Activated T-cell treated with anti-CD3 and anti-CD28 coated beads, Interleukin-2, amount 50 U/mL, for 24 hours (primary cell): ENCODE results near the gene PSAPL1.
"Not testable (repeated sequence)": the region's sequence is repeated elsewhere in the genome, so short reads cannot be mapped to it uniquely, and the experiment has no call there.

Experiments
- DNase-seq: peaks from one replicate; pipeline ENCODE4 v3.0.0-alpha.2; 2020
- H3K27ac Mint-ChIP-seq: 2 replicates; pipeline ENCODE4 v1.8.0; 2020; ENCODE audit warnings: mild to moderate bottlenecking, mixed read lengths
- H3K27me3 Mint-ChIP-seq: 2 replicates; pipeline ENCODE4 v1.8.0; 2020; ENCODE audit warnings: mixed read lengths
- H3K36me3 Mint-ChIP-seq: 2 replicates; pipeline ENCODE4 v1.8.0; 2020; ENCODE audit warnings: low read depth, mixed read lengths
- H3K4me1 Mint-ChIP-seq: 2 replicates; pipeline ENCODE4 v1.8.0; 2020; ENCODE audit warnings: low read depth, mixed read lengths
- H3K4me3 Mint-ChIP-seq: 2 replicates; pipeline ENCODE4 v1.8.0; 2020; ENCODE audit warnings: mild to moderate bottlenecking, moderate library complexity, mixed read lengths
- H3K9me3 Mint-ChIP-seq: 2 replicates; pipeline ENCODE4 v1.8.0; 2020; ENCODE audit warnings: mixed read lengths

The PSAPL1 gene

GRCh38 chr4:7465017-7465416, 30.3 kb upstream of the PSAPL1 start:
- no peak overlapping the region for H3K4me3 Mint-ChIP-seq
- H3K27ac Mint-ChIP-seq: no peak overlapping the region
- no peaks in the 10 kb centered on the region for H3K36me3 Mint-ChIP-seq
- no peak for DNase-seq
- H3K9me3 Mint-ChIP-seq: peaks cover 3% of the 10 kb centered on the region
- peaks cover 8% of the 10 kb centered on the region for H3K27me3 Mint-ChIP-seq
- no peaks in the 10 kb centered on the region for H3K4me1 Mint-ChIP-seq

GRCh38 chr4:7464259-7464655, 29.5 kb upstream of the PSAPL1 start:
- Mint-ChIP-seq H3K36me3 (no peaks in the 10 kb centered on the region), H3K27me3 (peaks cover 8% of the 10 kb centered on the region), H3K27ac (no peak overlapping the region), H3K4me3 (no peak overlapping the region), H3K9me3 (peaks cover 3% of the 10 kb centered on the region), H3K4me1 (no peaks in the 10 kb centered on the region)
- DNase-seq: no peak

GRCh38 chr4:7463566-7464258, 29.0 kb upstream of the PSAPL1 start:
- Mint-ChIP-seq H3K27me3 (peaks cover 8% of the 10 kb centered on the region), H3K27ac (no peak overlapping the region), H3K36me3 (no peaks in the 10 kb centered on the region), H3K9me3 (peaks cover 3% of the 10 kb centered on the region), H3K4me1 (no peaks in the 10 kb centered on the region), H3K4me3 (no peak overlapping the region)
- DNase-seq: no peak

DNA sequence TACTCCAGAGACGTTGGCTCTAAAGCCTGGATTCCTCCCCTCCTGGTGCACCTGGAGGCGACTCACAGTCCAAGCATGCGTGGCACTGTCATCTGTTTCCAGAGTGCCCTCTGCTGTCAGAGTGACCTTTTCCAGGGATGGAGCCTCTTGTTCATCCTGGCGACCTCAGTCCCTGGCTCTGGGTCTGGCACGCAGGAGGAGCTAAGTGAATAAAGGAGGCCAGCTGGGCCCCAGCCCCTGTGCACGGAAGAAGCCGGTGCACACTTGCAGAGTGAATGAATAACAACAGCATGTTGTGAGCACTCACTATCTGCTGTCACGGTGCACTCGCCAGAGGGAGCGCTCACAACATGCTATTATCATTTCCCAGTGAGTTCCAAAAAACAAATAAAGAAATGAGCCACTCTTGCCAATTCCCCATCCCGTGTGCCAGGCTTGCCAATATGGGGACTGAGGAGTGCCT, 27.8 kb upstream of the PSAPL1 start:
- peaks cover 8% of the 10 kb centered on the region for H3K27me3 Mint-ChIP-seq
- no peak overlapping the region for H3K4me3 Mint-ChIP-seq
- peaks cover 3% of the 10 kb centered on the region for H3K9me3 Mint-ChIP-seq
- no peaks in the 10 kb centered on the region for H3K36me3 Mint-ChIP-seq
- H3K27ac Mint-ChIP-seq: no peak overlapping the region
- no peak for DNase-seq
- H3K4me1 Mint-ChIP-seq: no peaks in the 10 kb centered on the region

DNA sequence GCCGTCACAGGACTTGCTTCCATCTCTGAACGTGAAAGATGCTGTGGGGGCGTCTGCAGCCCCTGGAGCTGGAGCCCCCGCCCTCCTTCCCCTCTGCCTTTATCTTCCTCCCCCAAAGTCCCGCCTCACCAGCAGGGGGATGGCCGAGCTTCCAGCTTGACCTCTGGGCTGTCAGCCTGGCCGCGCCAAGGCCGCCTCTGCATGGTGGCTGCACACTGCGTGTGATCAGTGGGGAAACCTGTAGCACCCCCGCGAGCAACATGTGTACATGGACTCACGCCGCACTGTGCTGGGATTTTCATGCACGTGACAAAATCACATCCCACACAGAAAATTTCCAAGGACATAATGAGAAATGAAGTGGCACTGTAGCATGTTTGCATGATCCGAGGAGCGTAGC, 26.5 kb upstream of the PSAPL1 start:
- H3K27me3 Mint-ChIP-seq: peaks cover 8% of the 10 kb centered on the region
- no peak overlapping the region for H3K27ac Mint-ChIP-seq
- H3K36me3 Mint-ChIP-seq: no peaks in the 10 kb centered on the region
- peaks cover 3% of the 10 kb centered on the region for H3K9me3 Mint-ChIP-seq
- H3K4me1 Mint-ChIP-seq: no peaks in the 10 kb centered on the region
- DNase-seq: no peak
- H3K4me3 Mint-ChIP-seq: no peak overlapping the region

- Mint-ChIP-seq H3K27me3 (peaks cover 8% of the 10 kb centered on the region), H3K27ac (no peak overlapping the region), H3K4me1 (no peaks in the 10 kb centered on the region), H3K4me3 (no peak overlapping the region), H3K36me3 (no peaks in the 10 kb centered on the region), H3K9me3 (peaks cover 2% of the 10 kb centered on the region)
- DNase-seq: no peak
Measured at GRCh38 chr4:7460566-7460965, 25.8 kb upstream of the PSAPL1 start.

- H3K27me3 Mint-ChIP-seq: peaks cover 8% of the 10 kb centered on the region
- H3K9me3 Mint-ChIP-seq: no peaks in the 10 kb centered on the region
- no peak overlapping the region for H3K4me3 Mint-ChIP-seq
- H3K36me3 Mint-ChIP-seq: no peaks in the 10 kb centered on the region
- no peaks in the 10 kb centered on the region for H3K4me1 Mint-ChIP-seq
- no peak for DNase-seq
- H3K27ac Mint-ChIP-seq: no peak overlapping the region
Measured at GRCh38 chr4:7459471-7459870, 24.7 kb upstream of the PSAPL1 start.

DNA sequence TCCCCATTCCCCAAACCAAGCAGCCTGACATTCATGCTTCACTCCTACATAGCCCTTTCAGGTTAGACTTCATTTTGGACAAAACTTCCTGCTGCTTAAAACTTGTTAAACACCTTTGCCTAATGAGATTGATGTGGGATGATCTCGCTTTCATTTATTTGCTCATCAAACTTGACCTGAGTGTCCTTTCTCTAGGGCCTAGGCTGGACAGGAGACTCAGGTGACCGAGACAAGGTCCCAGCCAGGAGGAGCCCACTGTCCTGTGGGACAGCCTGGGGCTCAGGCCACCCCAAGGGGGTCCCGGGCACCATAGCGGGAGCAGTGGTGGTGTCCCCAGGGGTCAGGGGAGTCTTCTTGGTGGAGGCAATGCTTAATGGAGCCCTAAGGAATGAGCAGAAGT, 23.7 kb upstream of the PSAPL1 start:
- Mint-ChIP-seq H3K4me1 (no peaks in the 10 kb centered on the region), H3K9me3 (no peaks in the 10 kb centered on the region), H3K4me3 (no peak overlapping the region), H3K36me3 (no peaks in the 10 kb centered on the region), H3K27me3 (peaks cover 8% of the 10 kb centered on the region), H3K27ac (no peak overlapping the region)
- DNase-seq: no peak

DNA sequence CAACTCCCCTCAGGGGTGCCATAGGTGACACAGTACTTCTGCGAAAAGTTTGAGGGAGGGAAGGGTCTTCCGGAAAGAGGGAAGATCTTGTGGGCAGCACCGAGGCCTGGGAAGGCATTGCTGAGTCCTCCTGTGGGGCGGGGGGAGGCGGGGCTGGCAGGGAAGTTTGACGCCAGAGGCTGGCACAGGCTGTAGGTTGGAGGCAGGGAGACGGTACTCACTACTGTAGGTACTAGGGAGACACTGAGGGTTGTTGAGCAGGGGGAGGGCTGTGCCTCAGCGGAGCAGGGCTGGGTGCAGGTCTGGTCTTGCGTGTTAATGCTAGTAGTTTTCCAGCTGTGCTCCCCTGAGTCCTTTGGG, 23.3 kb upstream of the PSAPL1 start:
- Mint-ChIP-seq H3K9me3 (no peaks in the 10 kb centered on the region), H3K4me1 (no peaks in the 10 kb centered on the region), H3K27me3 (peaks cover 8% of the 10 kb centered on the region), H3K4me3 (no peak overlapping the region), H3K36me3 (no peaks in the 10 kb centered on the region), H3K27ac (no peak overlapping the region)
- DNase-seq: no peak

DNA sequence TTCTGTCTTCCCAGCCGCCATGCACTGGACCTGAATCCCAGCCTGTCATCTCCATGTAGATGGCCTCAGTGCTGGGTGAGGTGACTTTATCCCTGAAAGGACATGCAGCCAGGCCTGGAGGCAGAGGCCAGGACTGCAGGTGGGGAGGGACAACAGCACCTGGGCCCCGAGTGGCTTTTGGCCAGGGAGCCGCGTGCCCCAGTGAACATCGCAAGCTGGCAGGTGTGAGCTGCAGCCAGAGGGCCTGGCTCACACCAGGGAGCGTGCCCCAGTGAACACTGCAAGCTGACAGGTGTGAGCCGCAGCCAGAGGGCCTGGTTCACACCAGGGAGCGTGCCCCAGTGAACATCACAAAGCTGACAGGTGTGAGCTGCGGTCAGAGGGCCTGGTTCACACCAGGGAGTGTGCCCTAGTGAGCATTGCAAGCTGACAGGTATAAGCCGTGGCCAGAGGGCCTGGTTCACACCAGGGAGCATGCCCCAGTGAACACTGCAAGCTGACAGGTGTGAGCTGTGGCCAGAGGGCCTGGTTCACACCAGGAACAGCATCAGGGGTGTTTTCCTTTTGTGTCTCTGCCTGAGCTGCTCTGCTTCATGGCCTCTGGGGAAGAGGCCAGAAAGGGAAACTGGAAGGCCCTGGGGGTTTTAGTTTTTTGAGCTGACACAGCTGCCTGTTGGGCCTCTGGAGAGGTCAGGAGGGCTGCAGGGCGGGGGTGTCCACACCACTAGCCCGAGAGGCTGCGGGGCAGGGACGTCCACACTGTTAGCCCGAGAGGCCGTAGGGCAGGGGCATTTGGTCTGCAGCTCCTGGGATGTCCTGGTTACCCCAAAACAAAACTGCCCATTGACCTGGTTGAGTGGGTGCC, 22.7 kb upstream of the PSAPL1 start:
- Mint-ChIP-seq H3K27ac (no peak overlapping the region), H3K4me1 (no peaks in the 10 kb centered on the region), H3K4me3 (no peak overlapping the region), H3K36me3 (no peaks in the 10 kb centered on the region), H3K9me3 (no peaks in the 10 kb centered on the region), H3K27me3 (peaks cover 8% of the 10 kb centered on the region)
- DNase-seq: no peak

DNA sequence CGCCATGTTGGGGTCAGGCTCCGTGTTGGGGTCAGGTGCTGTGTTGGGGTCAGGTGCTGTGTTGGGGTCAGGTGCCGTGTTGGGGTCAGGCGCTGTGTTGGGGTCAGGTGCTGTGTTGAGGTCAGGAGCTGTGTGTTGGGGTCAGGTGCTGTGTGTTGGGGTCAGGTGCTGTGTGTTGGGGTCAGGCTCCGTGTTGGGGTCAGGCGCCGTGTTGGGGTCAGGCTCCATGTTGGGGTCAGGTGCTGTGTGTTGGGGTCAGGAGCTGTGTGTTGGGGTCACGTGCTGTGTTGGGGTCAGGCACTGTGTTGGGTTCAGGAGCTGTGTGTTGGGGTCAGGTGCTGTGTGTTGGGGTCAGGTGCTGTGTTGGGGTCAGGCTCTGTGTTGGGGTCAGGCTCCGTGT, 18.1 kb upstream of the PSAPL1 start:
- not testable (repeated sequence) for H3K27ac Mint-ChIP-seq

DNA sequence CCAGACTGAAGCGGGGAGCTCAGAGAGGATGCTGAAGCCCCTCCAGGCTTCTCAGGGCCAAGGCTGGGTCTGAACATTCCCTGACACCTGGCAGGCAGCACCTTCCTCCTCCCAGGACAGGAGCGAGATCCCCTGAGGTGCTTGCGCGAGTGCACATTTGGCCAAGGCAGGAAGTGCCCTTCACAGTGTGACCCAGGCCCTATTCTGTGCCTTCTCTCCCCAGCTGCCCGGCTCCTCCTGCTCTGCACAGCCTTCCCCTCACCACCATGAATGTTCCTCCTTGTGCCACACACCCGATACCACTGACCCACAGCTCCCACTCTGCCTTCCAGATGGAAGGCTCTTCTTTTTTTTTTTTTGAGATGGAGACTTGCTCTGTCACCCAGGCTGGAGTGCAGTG, 17.1 kb upstream of the PSAPL1 start:
- DNase-seq: no peak
- no peaks in the 10 kb centered on the region for H3K27me3 Mint-ChIP-seq
- H3K9me3 Mint-ChIP-seq: no peaks in the 10 kb centered on the region
- H3K4me1 Mint-ChIP-seq: no peaks in the 10 kb centered on the region
- no peak overlapping the region for H3K4me3 Mint-ChIP-seq
- H3K27ac Mint-ChIP-seq: no peak overlapping the region
- no peaks in the 10 kb centered on the region for H3K36me3 Mint-ChIP-seq

More for the DNA sequence above, 18.1 kb upstream of the PSAPL1 start:
- DNase-seq, H3K4me3 Mint-ChIP-seq, H3K36me3 Mint-ChIP-seq, H3K4me1 Mint-ChIP-seq, H3K9me3 Mint-ChIP-seq, H3K27me3 Mint-ChIP-seq: not testable (repeated sequence)

DNA sequence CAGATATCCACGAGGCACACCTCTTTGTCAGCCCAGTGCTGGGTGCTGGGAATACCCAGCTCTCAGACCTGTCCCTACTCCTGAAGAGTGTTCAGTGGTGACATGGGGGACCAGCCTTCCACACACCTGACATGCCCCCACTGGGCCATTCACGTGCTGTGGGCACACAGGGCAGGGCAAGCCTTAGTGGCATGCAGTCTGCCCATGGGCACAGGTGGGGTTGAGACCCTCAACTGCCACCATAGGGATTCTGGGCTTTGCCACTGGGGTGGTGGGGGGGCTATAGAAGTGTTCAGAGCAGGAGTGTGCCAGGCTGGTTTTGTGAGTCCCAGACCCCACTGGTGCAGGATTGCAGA, 16.7 kb upstream of the PSAPL1 start:
- no peak for DNase-seq
- H3K27ac Mint-ChIP-seq: no peak overlapping the region
- no peaks in the 10 kb centered on the region for H3K9me3 Mint-ChIP-seq

GRCh38 chr4:7450775-7451433, 16.2 kb upstream of the PSAPL1 start:
- H3K9me3 Mint-ChIP-seq: no peaks in the 10 kb centered on the region
- no peak overlapping the region for H3K27ac Mint-ChIP-seq
- no peak overlapping the region for H3K4me3 Mint-ChIP-seq
- H3K4me1 Mint-ChIP-seq: no peaks in the 10 kb centered on the region
- no peaks in the 10 kb centered on the region for H3K27me3 Mint-ChIP-seq
- no peak for DNase-seq
- H3K36me3 Mint-ChIP-seq: no peaks in the 10 kb centered on the region

More for the DNA sequence above, 16.7 kb upstream of the PSAPL1 start:
- H3K4me1 Mint-ChIP-seq: no peaks in the 10 kb centered on the region
- no peaks in the 10 kb centered on the region for H3K27me3 Mint-ChIP-seq
- H3K4me3 Mint-ChIP-seq: no peak overlapping the region
- H3K36me3 Mint-ChIP-seq: no peaks in the 10 kb centered on the region

- DNase-seq: no peak
- H3K4me3 Mint-ChIP-seq: no peak overlapping the region
- H3K27ac Mint-ChIP-seq: no peak overlapping the region
- H3K27me3 Mint-ChIP-seq: peaks cover 13% of the 10 kb centered on the region
- H3K4me1 Mint-ChIP-seq: no peaks in the 10 kb centered on the region
- no peaks in the 10 kb centered on the region for H3K9me3 Mint-ChIP-seq
- no peaks in the 10 kb centered on the region for H3K36me3 Mint-ChIP-seq
Measured at GRCh38 chr4:7448036-7448435, 13.3 kb upstream of the PSAPL1 start.
